Lung (tissue), 12 donors: ENCODE measurements around the gene NSD1. TPM values are rescaled to one million over a fixed set of nuclear protein-coding genes. Genes with fewer than 3 reads are reported as not detected.

Experiments used
- ATAC-seq: fragments of 200-7000 bp; cut with Tn5 transposase; one replicate; pipeline ENCODE4 v1.9.1; 2020; ENCODE audit warnings: moderate number of reproducible peaks; ENCODE audit not compliant: insufficient read depth, low FRiP score
- DNase-seq, 3 donors: peaks; one replicate each; pipeline ENCODE4 v3.0.0-alpha.2; 2013 to 2017
- H3K27ac ChIP-seq, 2 donors: one replicate each; pipeline ENCODE4 v1.5.1; 2013; ENCODE audit warnings: mild to moderate bottlenecking in 2 of 2, moderate library complexity in 2 of 2, control low read depth in 1 of 2, inconsistent platforms in 1 of 2, low read depth in 1 of 2, low read length in 1 of 2
- H3K27me3 ChIP-seq, 3 donors: one replicate each; pipeline ENCODE4 v1.5.1; 2013; ENCODE audit warnings: low read length in 2 of 3; ENCODE audit not compliant: control insufficient read depth in 3 of 3, insufficient read depth in 3 of 3
- H3K36me3 ChIP-seq, 4 donors: one replicate each; pipeline ENCODE4 v1.5.1; 2013; ENCODE audit warnings: low read length in 4 of 4, mild to moderate bottlenecking in 1 of 4, moderate library complexity in 1 of 4; ENCODE audit not compliant: control insufficient read depth in 4 of 4, insufficient read depth in 4 of 4
- H3K4me1 ChIP-seq, 5 donors: one replicate each; pipeline ENCODE4 v1.5.1; 2013; ENCODE audit warnings: low read length in 5 of 5, mild to moderate bottlenecking in 2 of 5, moderate library complexity in 1 of 5; ENCODE audit not compliant: control insufficient read depth in 5 of 5, insufficient read depth in 5 of 5
- H3K4me3 ChIP-seq: one replicate; pipeline ENCODE4 v1.5.1; 2013; ENCODE audit warnings: mild to moderate bottlenecking, control low read depth, moderate library complexity
- H3K9ac ChIP-seq, 2 donors: one replicate each; pipeline ENCODE4 v1.5.1; 2013; ENCODE audit warnings: low read length in 2 of 2, control low read depth in 1 of 2; ENCODE audit not compliant: insufficient read depth in 1 of 2
- H3K9me3 ChIP-seq, 4 donors: one replicate each; pipeline ENCODE4 v1.5.1; 2013; ENCODE audit warnings: low read length in 3 of 4, mild to moderate bottlenecking in 1 of 4, moderate library complexity in 1 of 4; ENCODE audit not compliant: control insufficient read depth in 4 of 4, insufficient read depth in 3 of 4
- CTCF ChIP-seq: IDR thresholded peaks from 2 replicates; pipeline ENCODE4 v1.5.1; 2012; ENCODE audit warnings: mild to moderate bottlenecking; ENCODE audit errors: control extremely low read depth, extremely low read depth
- WGBS, 2 donors: extraction: QIAGEN DNeasy Blood & Tissue Kit; methylation state at CpG; one replicate each; pipeline ENCODE4 v1.1.7; 2013; 5-methylcytosine and 5-hydroxymethylcytosine counted together
- polyA plus RNA-seq, 2 donors: library from polyadenylated mRNA; stranded (reverse); fragments of 200-250 nt; gene quantifications; one replicate each; pipeline ENCODE4 v1.2.1, GENCODE V29; 2013
- total RNA-seq, 2 donors: library from RNA; depleted of rRNA in 1 of 2; stranded (reverse); fragments of >200 nt in 1 of 2; gene quantifications; one replicate each; pipeline ENCODE4 v1.2.1, GENCODE V29; 2014 to 2021
- donor health status: control.
- donor health status: control.
- donor health status: Bipolar disorder and iron deficiency.
- donor health status: healthy.
- donor health status: DM: yes; HTN: yes; CAD: no.

NSD1 gene
- total and polyA plus RNA-seq, 4 donors, result 8.0 to 81.7 (median 43.2) TPM

GRCh38 chr5:177313561-177314259, 180.1 kb downstream of the NSD1 start:
- no peak overlapping the region for H3K4me3 ChIP-seq
- peaks cover 0 to 4% (median 0%) of the 10 kb centered on the region in 4 donors for H3K36me3 ChIP-seq
- no peak for TF ChIP-seq CTCF
- no peaks in the 10 kb centered on the region for H3K27me3 ChIP-seq
- peaks cover 0 to 32% (median 12%) of the 10 kb centered on the region in 5 donors for H3K4me1 ChIP-seq
- no peak for ATAC-seq
- no peak overlapping the region for H3K27ac ChIP-seq
- H3K9ac ChIP-seq, result no peak overlapping the region
- no peak for DNase-seq
- WGBS, 2 donors, result 91 to 96% methylated on average over 15 of the region's 15 CpGs
- no peaks in the 10 kb centered on the region for H3K9me3 ChIP-seq

- WGBS, 2 donors, result 90 to 91% methylated on average over 18 of the region's 18 CpGs
- no peak for ATAC-seq
- H3K27ac ChIP-seq, result no peak overlapping the region
- no peak overlapping the region for H3K9ac ChIP-seq
- no peak overlapping the region for H3K4me3 ChIP-seq
- H3K9me3 ChIP-seq, result no peaks in the 10 kb centered on the region
- DNase-seq, result no peak
- TF ChIP-seq CTCF, result no peak
- H3K4me1 ChIP-seq, result peaks cover 0 to 22% (median 11%) of the 10 kb centered on the region in 5 donors
- H3K27me3 ChIP-seq, result no peaks in the 10 kb centered on the region
- H3K36me3 ChIP-seq, result peaks cover 0 to 4% (median 0%) of the 10 kb centered on the region in 4 donors
These were observed 181.1 kb downstream of the NSD1 start for GRCh38 chr5:177314376-177315342.

- no peak for TF ChIP-seq CTCF
- H3K4me3 ChIP-seq, result no peak overlapping the region
- H3K9ac ChIP-seq, result no peak overlapping the region
- peaks cover 0 to 4% (median 2%) of the 10 kb centered on the region in 4 donors for H3K36me3 ChIP-seq
- no peaks in the 10 kb centered on the region for H3K9me3 ChIP-seq
- no peak overlapping the region for H3K27ac ChIP-seq
- no peaks in the 10 kb centered on the region for H3K27me3 ChIP-seq
- DNase-seq (no peak), ATAC-seq (no peak)
- H3K4me1 ChIP-seq, result peaks cover 0 to 15% (median 4%) of the 10 kb centered on the region in 5 donors
- 90 to 94% methylated on average over 7 of the region's 7 CpGs for WGBS, 2 donors
These were observed 181.8 kb downstream of the NSD1 start for GRCh38 chr5:177315411-177315810.
